Activated B cell treated with CpG ODN at 0.5 μM for 24 hours (primary cell): Measurements from ENCODE around the gene MMP20. TPM values are rescaled to one million over a fixed set of nuclear protein-coding genes. Genes with fewer than 3 reads are reported as not detected.

ENCODE experiments used
- ATAC-seq: fragments of 200-7000 bp; cut with Tn5 transposase; one replicate; pipeline ENCODE4 v1.10.0; 2021; ENCODE audit warnings: low read depth, mild to moderate bottlenecking, moderate library complexity
- CTCF ChIA-PET: fragments of 350-600 bp; sonication (Branson Sonifier 250); formaldehyde crosslinking; loops from one replicate; lab custom pipeline; 2021; ENCODE audit warnings: antibody characterized with exemption; lab: Charles Lee
- POLR2A ChIA-PET: fragments of 350-600 bp; sonication (Branson Sonifier 250); formaldehyde crosslinking; loops from one replicate; lab custom pipeline; 2021; ENCODE audit warnings: antibody characterized with exemption; lab: Charles Lee
- DNase-seq: peaks from one replicate; pipeline ENCODE4 v3.0.0; 2022
- H3K27ac Mint-ChIP-seq: one replicate; pipeline ENCODE4 v1.8.0; 2020; ENCODE audit warnings: mixed read lengths
- H3K27me3 Mint-ChIP-seq: one replicate; pipeline ENCODE4 v1.8.0; 2021; ENCODE audit warnings: mixed read lengths
- H3K36me3 Mint-ChIP-seq: one replicate; pipeline ENCODE4 v1.8.0; 2021; ENCODE audit warnings: low read depth, mixed read lengths
- H3K4me1 Mint-ChIP-seq: one replicate; pipeline ENCODE4 v1.8.0; 2021; ENCODE audit warnings: mixed read lengths
- H3K4me3 Mint-ChIP-seq: one replicate; pipeline ENCODE4 v1.8.0; 2020; ENCODE audit warnings: mild to moderate bottlenecking, mixed read lengths
- H3K9me3 Mint-ChIP-seq: one replicate; pipeline ENCODE4 v1.8.0; 2020; ENCODE audit warnings: mixed read lengths
- intact Hi-C: fragments of 100-400 bp; cut with micrococcal nuclease; formaldehyde crosslinking; loops from one replicate; pipeline ENCODE4 v1.15.1; 2024
- total RNA-seq: library from RNA; stranded (reverse); gene quantifications from 2 replicates; pipeline ENCODE4 v1.2.3, GENCODE V29; 2022
- TF ChIP-seq, protein P1 (sequence below): fragments of 200-600 bp; IDR thresholded peaks from one replicate; pipeline ENCODE4 v1.8.0; 2022; ENCODE audit warnings: antibody characterized with exemption, mild to moderate bottlenecking

Gene MMP20
- total RNA-seq, 1 donor from 2014 or later: not detected

DNA sequence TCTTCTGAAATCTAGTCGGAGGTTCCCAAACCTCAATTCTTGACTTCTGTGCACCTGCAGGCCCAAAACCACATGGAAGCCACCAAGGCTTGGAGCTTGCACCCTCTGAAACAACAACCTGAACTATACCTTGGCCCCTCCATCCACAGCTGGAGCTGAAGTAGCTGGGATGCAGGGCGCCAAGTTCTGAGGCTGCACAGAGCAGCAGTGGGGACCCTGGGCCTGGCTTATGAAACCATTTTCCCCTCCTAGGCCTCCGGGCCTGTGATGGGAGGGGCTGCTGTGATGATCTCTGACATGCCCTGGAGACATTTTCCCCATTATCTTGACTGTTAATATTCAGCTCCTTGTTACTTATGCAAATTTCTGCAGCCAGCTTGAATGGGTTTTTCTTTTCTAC lies 56.3 kb downstream of the MMP20 start:
- ATAC-seq (no peak), DNase-seq (no peak)
- intact Hi-C loops: no loop called here
- TF ChIP-seq, protein P1, sequence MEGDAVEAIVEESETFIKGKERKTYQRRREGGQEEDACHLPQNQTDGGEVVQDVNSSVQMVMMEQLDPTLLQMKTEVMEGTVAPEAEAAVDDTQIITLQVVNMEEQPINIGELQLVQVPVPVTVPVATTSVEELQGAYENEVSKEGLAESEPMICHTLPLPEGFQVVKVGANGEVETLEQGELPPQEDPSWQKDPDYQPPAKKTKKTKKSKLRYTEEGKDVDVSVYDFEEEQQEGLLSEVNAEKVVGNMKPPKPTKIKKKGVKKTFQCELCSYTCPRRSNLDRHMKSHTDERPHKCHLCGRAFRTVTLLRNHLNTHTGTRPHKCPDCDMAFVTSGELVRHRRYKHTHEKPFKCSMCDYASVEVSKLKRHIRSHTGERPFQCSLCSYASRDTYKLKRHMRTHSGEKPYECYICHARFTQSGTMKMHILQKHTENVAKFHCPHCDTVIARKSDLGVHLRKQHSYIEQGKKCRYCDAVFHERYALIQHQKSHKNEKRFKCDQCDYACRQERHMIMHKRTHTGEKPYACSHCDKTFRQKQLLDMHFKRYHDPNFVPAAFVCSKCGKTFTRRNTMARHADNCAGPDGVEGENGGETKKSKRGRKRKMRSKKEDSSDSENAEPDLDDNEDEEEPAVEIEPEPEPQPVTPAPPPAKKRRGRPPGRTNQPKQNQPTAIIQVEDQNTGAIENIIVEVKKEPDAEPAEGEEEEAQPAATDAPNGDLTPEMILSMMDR: no peak
- H3K9me3 Mint-ChIP-seq: peaks cover 18% of the 10 kb centered on the region
- H3K27me3 Mint-ChIP-seq: no peaks in the 10 kb centered on the region
- ChIA-PET CTCF (no interaction called here), POLR2A (no interaction called here)
- H3K4me3 Mint-ChIP-seq: no peak overlapping the region
- no peak overlapping the region for H3K27ac Mint-ChIP-seq
- peaks cover 3% of the 10 kb centered on the region for H3K36me3 Mint-ChIP-seq
- H3K4me1 Mint-ChIP-seq: peaks cover 10% of the 10 kb centered on the region

DNA sequence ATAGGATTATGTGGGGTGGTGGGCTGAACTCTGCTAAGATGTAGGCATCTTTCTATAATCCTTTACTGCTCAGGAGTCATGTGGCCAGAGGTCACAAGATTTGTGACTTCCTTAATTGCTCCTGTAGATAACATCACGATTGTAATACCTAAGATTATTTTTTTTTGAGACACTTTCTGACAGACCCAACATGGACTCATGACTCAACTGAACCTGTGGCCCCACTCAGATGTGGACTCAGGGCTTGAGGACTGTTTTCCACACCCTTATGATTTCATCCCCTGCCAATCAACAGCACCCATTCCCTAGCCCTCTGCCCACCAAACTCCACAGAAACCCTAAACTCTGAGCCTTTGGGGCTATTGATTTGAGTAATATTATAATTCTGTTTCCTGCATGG lies 59.0 kb downstream of the MMP20 start:
- ChIA-PET POLR2A (no interaction called here), CTCF (no interaction called here)
- Mint-ChIP-seq H3K27me3 (no peaks in the 10 kb centered on the region), H3K4me3 (no peak overlapping the region), H3K36me3 (peaks cover 3% of the 10 kb centered on the region), H3K27ac (no peak overlapping the region), H3K9me3 (peaks cover 20% of the 10 kb centered on the region), H3K4me1 (peaks cover 36% of the 10 kb centered on the region)
- TF ChIP-seq, protein P1: no peak
- no peak for DNase-seq
- ATAC-seq: no peak
- intact Hi-C loops: no loop called here

DNA sequence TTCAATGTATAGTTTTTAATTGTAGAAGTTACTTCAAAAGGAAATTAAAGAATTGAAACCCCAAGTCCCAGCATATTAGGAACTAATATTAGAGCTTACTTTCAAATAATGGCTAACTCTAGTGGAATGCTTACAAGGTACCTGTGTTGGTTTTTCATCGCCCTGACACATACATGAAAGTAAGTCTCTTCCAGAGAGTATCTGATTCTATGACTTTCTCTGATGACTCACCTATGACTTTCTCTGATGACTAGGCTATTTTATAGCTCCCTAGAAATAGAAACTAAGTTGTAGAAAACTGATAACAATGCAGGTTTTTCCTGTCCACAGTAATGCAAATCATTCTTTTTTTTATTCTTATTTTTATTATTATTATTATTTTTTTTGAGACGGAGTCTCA lies 61.0 kb downstream of the MMP20 start:
- Mint-ChIP-seq H3K27ac (no peak overlapping the region), H3K9me3 (peaks cover 16% of the 10 kb centered on the region), H3K27me3 (no peaks in the 10 kb centered on the region), H3K36me3 (peaks cover 1% of the 10 kb centered on the region), H3K4me1 (peaks cover 51% of the 10 kb centered on the region), H3K4me3 (no peak overlapping the region)
- POLR2A ChIA-PET: interaction anchor here (0.6 to 0.7 kb wide), 2 partner anchors 25 to 308 kb away, joined by 3 to 4 read pairs; no protein-coding TSS in a partner anchor
- no peak for DNase-seq
- intact Hi-C loops: loop anchor here (1.0 kb wide), 1 partner anchor 17 kb away; no protein-coding TSS in a partner anchor
- TF ChIP-seq, protein P1: no peak
- peak; percentile 52 for ATAC-seq
- CTCF ChIA-PET: interaction anchor here (2.7 kb wide), 1 partner anchor 48 kb away, joined by 8 read pairs; no protein-coding TSS in a partner anchor

DNA sequence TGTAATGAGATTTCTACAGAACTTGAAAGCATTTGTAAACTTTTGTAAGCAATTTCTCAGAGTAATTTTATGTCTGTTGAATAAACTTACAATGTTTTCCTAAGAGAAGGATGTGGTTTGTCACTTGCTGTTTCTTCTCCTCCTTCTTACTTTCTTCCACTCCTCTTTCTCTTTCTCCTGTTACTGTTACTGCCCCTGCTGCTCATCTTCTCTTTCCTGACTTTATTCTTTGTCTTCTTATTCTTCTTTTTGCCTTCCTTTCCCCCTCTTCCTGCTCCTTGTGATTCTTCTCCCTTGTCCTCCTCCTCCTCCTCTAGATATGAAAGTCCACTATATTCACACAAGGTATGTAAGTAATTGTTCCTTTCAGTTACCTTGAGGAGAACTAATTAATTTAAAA lies 63.5 kb downstream of the MMP20 start:
- CTCF ChIA-PET: no interaction called here
- peak overlapping the region; percentile 64 for H3K27ac Mint-ChIP-seq
- ATAC-seq (no peak), DNase-seq (no peak)
- H3K4me1 Mint-ChIP-seq: peaks cover 63% of the 10 kb centered on the region
- POLR2A ChIA-PET: no interaction called here
- peak overlapping the region; percentile 53 for H3K4me3 Mint-ChIP-seq
- peaks cover 6% of the 10 kb centered on the region for H3K9me3 Mint-ChIP-seq
- intact Hi-C loops: loop anchor here (2.0 kb wide), 1 partner anchor 15 kb away; no protein-coding TSS in a partner anchor
- TF ChIP-seq, protein P1: no peak
- H3K27me3 Mint-ChIP-seq: no peaks in the 10 kb centered on the region
- H3K36me3 Mint-ChIP-seq: no peaks in the 10 kb centered on the region

DNA sequence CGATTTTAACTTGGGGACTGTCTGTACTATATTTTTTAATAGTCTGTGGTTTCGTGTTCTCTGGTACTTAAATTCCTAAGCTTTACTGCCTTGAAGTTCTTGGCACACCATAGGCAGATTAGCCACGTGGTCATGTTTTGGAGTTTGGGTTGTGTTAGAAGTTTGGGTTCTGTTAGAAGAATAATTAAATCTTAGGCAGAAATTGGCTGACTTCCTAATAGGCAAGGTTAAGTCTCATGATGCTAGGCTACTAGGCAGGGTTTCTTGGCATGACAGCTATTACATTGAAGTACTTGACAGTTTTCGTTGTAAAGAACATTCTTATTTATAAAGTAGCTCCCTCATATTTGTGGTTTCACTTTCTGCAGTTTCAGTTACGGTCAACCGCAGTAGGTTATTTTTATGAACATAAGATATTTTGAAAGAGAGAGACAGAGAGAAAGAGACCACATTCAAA lies 64.5 kb downstream of the MMP20 start:
- peak overlapping the region; percentile 86 for H3K27ac Mint-ChIP-seq
- TF ChIP-seq, protein P1: no peak
- ChIA-PET POLR2A (interaction anchor here (1.1 to 1.7 kb wide), 4 partner anchors 9 to 50 kb away, joined by 3 to 13 read pairs (median 5); no protein-coding TSS in a partner anchor), CTCF (interaction anchor here (1.0 to 1.8 kb wide), 3 partner anchors 13 to 52 kb away, joined by 3 to 9 read pairs (median 3); no protein-coding TSS in a partner anchor)
- H3K4me1 Mint-ChIP-seq: peaks cover 63% of the 10 kb centered on the region
- H3K36me3 Mint-ChIP-seq: no peaks in the 10 kb centered on the region
- DNase-seq (no peak), ATAC-seq (peak; percentile 61)
- no peaks in the 10 kb centered on the region for H3K27me3 Mint-ChIP-seq
- intact Hi-C loops: loop anchor here (1.0 to 2.0 kb wide), 5 partner anchors 9 to 53 kb away; no protein-coding TSS in a partner anchor
- peaks cover 3% of the 10 kb centered on the region for H3K9me3 Mint-ChIP-seq
- peak overlapping the region; percentile 72 for H3K4me3 Mint-ChIP-seq
